Activated CD4-positive, alpha-beta memory T cell treated with anti-CD3 and anti-CD28 coated beads, Interleukin-2, amount 10 ng/mL, durations not matched to agents 7 days and 5 days (primary cell): ENCODE results near the gene DNAJC13. TPM values are rescaled to one million over a fixed set of nuclear protein-coding genes. Genes with fewer than 3 reads are reported as not detected.
"Not testable (repeated sequence)": the region's sequence is repeated elsewhere in the genome, so short reads cannot be mapped to it uniquely, and the experiment has no call there.

Experiments
- CTCF ChIA-PET: fragments of 350-600 bp; sonication (Branson Sonifier 250); formaldehyde crosslinking; loops from one replicate; lab custom pipeline; 2021; ENCODE audit warnings: antibody characterized with exemption, inconsistent platforms; lab: Charles Lee
- POLR2A ChIA-PET: fragments of 350-600 bp; sonication (Branson Sonifier 250); formaldehyde crosslinking; loops from one replicate; lab custom pipeline; 2021; ENCODE audit warnings: antibody characterized with exemption; lab: Charles Lee
- DNase-seq: peaks from one replicate; pipeline ENCODE4 v3.0.0-alpha.2; 2020
- H3K27ac Mint-ChIP-seq: one replicate; pipeline ENCODE4 v1.8.0; 2021; ENCODE audit warnings: mild to moderate bottlenecking, mixed read lengths
- H3K27me3 Mint-ChIP-seq: one replicate; pipeline ENCODE4 v1.8.0; 2021; ENCODE audit warnings: mixed read lengths
- H3K36me3 Mint-ChIP-seq: one replicate; pipeline ENCODE4 v1.8.0; 2021; ENCODE audit warnings: low read depth, mixed read lengths
- H3K4me1 Mint-ChIP-seq: one replicate; pipeline ENCODE4 v1.8.0; 2021; ENCODE audit warnings: mixed read lengths
- H3K4me3 Mint-ChIP-seq: one replicate; pipeline ENCODE4 v1.8.0; 2021; ENCODE audit warnings: mild to moderate bottlenecking, mixed read lengths
- H3K9me3 Mint-ChIP-seq: one replicate; pipeline ENCODE4 v1.8.0; 2021; ENCODE audit warnings: mixed read lengths
- total RNA-seq, 2 experiments: library from RNA; stranded (reverse); gene quantifications; one replicate each; pipeline ENCODE4 v1.2.3, GENCODE V29; 2021

The DNAJC13 gene, protein sequence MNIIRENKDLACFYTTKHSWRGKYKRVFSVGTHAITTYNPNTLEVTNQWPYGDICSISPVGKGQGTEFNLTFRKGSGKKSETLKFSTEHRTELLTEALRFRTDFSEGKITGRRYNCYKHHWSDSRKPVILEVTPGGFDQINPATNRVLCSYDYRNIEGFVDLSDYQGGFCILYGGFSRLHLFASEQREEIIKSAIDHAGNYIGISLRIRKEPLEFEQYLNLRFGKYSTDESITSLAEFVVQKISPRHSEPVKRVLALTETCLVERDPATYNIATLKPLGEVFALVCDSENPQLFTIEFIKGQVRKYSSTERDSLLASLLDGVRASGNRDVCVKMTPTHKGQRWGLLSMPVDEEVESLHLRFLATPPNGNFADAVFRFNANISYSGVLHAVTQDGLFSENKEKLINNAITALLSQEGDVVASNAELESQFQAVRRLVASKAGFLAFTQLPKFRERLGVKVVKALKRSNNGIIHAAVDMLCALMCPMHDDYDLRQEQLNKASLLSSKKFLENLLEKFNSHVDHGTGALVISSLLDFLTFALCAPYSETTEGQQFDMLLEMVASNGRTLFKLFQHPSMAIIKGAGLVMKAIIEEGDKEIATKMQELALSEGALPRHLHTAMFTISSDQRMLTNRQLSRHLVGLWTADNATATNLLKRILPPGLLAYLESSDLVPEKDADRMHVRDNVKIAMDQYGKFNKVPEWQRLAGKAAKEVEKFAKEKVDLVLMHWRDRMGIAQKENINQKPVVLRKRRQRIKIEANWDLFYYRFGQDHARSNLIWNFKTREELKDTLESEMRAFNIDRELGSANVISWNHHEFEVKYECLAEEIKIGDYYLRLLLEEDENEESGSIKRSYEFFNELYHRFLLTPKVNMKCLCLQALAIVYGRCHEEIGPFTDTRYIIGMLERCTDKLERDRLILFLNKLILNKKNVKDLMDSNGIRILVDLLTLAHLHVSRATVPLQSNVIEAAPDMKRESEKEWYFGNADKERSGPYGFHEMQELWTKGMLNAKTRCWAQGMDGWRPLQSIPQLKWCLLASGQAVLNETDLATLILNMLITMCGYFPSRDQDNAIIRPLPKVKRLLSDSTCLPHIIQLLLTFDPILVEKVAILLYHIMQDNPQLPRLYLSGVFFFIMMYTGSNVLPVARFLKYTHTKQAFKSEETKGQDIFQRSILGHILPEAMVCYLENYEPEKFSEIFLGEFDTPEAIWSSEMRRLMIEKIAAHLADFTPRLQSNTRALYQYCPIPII (N-terminal part only)
- total RNA-seq: 10 to 100 TPM; 31.0 to 36.7 TPM

DNA sequence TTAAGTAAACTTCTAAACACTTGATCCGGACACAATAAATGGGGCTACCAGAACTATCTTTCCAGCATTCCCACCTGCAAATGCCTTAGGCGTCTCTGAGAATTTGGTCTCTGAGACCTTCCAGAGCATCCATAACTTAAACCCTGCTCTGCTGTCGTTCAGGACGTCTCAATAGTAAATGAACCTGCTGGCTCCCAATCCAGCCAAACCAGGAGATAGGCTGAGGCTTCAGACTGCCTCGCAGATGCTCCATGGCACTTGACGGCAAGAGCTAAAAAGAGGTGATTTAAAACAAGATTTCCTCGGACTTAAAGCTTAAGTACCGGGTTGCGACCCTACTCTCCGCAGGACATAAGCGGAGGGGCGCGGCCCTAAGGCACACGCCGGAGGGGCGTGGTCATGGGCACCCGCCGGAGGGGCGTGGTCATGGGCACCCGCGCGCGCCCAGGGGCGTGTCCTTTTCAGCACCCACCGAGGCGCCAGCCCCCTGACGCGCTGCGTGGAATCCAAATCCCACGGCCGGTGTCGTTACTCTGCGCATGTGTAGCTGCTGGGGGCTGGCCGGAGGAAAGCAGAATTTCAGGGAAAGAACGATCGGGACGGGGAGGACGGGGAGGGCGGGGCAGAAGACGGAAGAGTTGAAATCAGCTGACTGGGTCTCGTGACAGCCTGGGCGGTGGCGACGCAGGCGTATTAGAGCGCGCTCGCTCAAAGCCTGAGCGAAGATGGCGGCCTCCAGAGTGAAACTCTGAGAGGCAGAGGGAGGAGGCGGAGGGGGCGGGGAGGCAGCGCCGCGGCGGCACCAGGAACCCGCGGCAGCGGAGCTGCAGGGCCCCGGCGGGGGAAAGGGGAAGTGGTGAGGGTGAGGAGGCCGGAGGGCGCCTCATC lies at the start of gene DNAJC13:
DNAJC13 (plus strand) TSS at position 696 of the 888 bp plus-strand sequence. CDS start 17,049 bp downstream, outside the sequence.
- peak within 1 kb of the TSS; percentile 99 for H3K4me3 Mint-ChIP-seq
- CTCF ChIA-PET: interaction anchor here (1.1 to 2.1 kb wide), 3 partner anchors 17 to 130 kb away, joined by 3 to 9 read pairs (median 3); no protein-coding TSS in a partner anchor
- peak; percentile 93 for DNase-seq
- H3K36me3 Mint-ChIP-seq: peaks cover 8% of the 10 kb centered on the region
- peaks cover 34% of the 10 kb centered on the region for H3K4me1 Mint-ChIP-seq
- H3K9me3 Mint-ChIP-seq: no peaks in the 10 kb centered on the region
- H3K27ac Mint-ChIP-seq: peak within 1 kb of the TSS; percentile 95
- H3K27me3 Mint-ChIP-seq: no peaks in the 10 kb centered on the region
- POLR2A ChIA-PET: interaction anchor here (0.8 to 2.2 kb wide), 19 partner anchors 10 to 1391 kb away, joined by 3 to 15 read pairs (median 3); partner anchors contain the start of genes ACAD11, ASTE1, CDV3 and NEK11

DNA sequence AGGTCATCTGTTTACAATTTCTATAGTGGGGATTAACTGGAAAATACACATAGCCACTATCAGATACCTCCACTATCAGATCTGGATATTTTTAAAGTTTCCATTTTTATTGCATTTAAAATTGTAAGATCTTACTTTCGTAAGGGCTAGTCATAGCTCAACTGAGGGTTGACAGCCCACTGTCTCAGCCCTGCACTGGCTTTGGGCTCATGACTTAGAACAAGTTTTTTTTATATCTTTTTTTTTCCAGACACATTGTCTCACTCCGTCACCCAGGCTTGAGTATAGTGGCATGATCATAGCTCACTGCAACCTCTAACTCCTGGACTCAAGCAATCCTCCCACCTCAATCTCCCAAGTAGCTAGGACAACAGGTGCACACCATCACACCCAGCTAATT lies 48.8 kb upstream of the DNAJC13 start:
- Mint-ChIP-seq H3K27ac (no peak overlapping the region), H3K9me3 (no peaks in the 10 kb centered on the region), H3K36me3 (no peaks in the 10 kb centered on the region), H3K27me3 (peaks cover 5% of the 10 kb centered on the region), H3K4me1 (no peaks in the 10 kb centered on the region), H3K4me3 (no peak overlapping the region)
- CTCF ChIA-PET: no interaction called here
- no peak for DNase-seq
- POLR2A ChIA-PET: no interaction called here

DNA sequence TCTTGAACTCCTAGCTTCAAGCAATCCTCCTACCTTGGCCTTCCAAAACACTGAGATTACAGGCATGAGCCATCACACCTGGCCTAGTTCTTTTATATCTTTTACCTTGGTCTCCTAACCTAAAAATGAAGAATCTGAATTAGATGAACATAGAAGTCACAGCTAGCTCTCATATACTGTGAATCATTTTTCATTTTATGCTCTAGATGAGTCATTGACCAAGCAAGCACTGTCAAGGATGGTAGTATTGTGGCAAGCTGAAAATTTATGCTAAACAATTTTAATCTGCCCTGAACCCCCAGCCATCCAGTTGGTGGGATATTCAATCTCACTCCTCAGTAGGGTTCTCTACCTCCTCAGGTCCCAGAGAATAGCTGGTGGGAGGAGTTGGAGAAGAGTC lies 48.3 kb upstream of the DNAJC13 start:
- H3K4me1 Mint-ChIP-seq: no peaks in the 10 kb centered on the region
- H3K4me3 Mint-ChIP-seq: no peak overlapping the region

DNA sequence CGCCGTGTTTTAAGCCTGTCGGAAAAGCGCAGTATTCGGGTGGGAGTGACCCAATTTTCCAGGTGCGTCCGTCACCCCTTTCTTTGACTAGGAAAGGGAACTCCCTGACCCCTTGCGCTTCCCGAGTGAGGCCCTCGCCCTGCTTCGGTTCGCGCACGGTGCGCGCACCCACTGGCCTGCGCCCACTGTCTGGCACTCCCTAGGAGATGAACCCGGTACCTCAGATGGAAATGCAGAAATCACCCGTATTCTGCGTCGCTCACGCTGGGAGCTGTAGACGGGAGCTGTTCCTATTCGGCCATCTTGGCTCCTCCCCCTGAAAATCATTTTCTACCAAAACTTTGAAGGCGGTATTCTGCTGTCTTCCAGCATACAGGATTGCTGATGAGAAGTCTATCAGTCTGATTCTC lies 40.4 kb upstream of the DNAJC13 start:
- H3K27ac Mint-ChIP-seq, H3K4me1 Mint-ChIP-seq, H3K27me3 Mint-ChIP-seq, H3K36me3 Mint-ChIP-seq, DNase-seq, H3K9me3 Mint-ChIP-seq, CTCF ChIA-PET, H3K4me3 Mint-ChIP-seq, POLR2A ChIA-PET: not testable (repeated sequence)

More for the DNA sequence above, 48.3 kb upstream of the DNAJC13 start:
- DNase-seq: no peak
- no peaks in the 10 kb centered on the region for H3K36me3 Mint-ChIP-seq
- ChIA-PET POLR2A (no interaction called here), CTCF (no interaction called here)
- H3K27me3 Mint-ChIP-seq: peaks cover 5% of the 10 kb centered on the region
- H3K27ac Mint-ChIP-seq: no peak overlapping the region
- H3K9me3 Mint-ChIP-seq: no peaks in the 10 kb centered on the region

DNA sequence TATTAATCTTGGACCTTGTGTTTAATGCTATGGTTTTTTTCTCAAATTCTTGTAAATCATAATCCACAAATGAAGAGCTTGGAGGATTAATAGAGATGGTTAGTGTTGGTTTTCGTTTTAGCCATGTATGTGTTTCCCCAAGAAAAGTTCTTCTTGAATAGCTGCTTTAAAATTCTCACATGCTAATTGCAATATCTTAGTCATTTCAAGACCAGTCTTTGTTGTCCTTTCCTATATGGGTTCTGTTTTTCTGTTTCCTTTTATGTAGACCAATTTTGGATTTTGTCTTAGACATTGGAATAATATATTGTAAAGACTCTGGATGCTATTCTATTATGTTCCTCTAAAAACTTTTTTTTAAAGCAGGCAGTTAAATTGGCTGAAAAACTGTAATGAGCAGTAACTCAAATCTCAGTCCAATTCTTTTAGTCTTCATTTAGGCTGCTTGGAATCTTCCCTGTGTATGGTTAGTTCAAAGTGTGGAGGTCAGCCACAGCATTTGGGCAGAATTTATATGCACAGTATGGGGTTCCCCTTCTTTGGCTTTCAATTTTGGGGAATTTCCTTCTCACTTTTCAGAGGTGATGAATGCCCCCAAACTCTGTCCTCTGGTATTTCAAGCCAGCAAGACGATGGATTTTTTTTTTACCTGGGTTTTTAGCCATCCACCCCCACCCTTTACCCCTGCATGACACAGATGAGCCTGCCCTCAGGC lies 39.1 kb upstream of the DNAJC13 start:
- Mint-ChIP-seq H3K27ac (no peak overlapping the region), H3K36me3 (no peaks in the 10 kb centered on the region)
- POLR2A ChIA-PET: no interaction called here

DNA sequence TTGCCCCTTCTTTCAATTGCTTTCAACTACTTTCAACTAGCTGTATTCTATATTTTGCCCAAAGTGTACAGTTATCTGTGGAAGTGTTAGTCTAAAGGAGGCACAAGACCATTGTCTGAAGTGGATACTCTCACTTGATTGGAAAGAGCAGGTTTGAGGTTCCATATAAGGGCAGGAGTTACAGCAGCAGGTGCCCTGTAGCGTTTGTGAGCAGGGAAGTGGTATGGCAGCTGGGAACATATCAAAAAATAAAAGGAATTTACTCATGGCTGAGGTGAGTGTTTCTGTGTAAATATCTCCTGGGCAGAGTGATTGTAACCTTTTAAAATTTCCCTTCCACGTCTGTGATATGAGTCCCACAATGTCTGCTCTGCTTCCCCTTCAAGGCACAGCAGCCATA lies 38.5 kb upstream of the DNAJC13 start:
- H3K9me3 Mint-ChIP-seq: no peaks in the 10 kb centered on the region
- H3K27me3 Mint-ChIP-seq: peaks cover 6% of the 10 kb centered on the region
- H3K4me3 Mint-ChIP-seq: no peak overlapping the region
- H3K36me3 Mint-ChIP-seq: no peaks in the 10 kb centered on the region
- H3K4me1 Mint-ChIP-seq: no peaks in the 10 kb centered on the region
- ChIA-PET CTCF (no interaction called here), POLR2A (no interaction called here)
- no peak for DNase-seq
- no peak overlapping the region for H3K27ac Mint-ChIP-seq

More for the DNA sequence above, 39.1 kb upstream of the DNAJC13 start:
- Mint-ChIP-seq H3K4me1 (no peaks in the 10 kb centered on the region), H3K27me3 (peaks cover 6% of the 10 kb centered on the region), H3K9me3 (no peaks in the 10 kb centered on the region), H3K4me3 (no peak overlapping the region)
- DNase-seq: no peak
- CTCF ChIA-PET: no interaction called here

DNA sequence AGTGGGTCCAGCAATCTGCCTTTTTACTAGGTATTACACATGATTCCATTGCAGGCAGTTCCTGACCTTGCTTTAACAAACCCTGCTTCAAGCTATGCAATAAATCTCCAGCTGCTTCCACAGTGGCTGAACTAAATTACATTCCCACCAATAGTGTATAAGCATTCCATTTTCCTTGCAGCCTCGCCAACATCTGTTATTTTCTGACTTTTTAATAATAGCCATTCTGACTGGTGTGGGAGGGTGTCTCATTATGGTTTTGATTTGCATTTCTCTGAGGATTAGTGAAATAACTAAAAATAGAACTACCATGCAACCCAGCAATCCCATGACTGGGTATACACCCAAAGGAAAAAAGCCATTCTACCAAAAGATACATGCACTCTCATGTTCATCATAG lies 36.4 kb upstream of the DNAJC13 start:
- Mint-ChIP-seq H3K27ac (no peak overlapping the region), H3K27me3 (peaks cover 6% of the 10 kb centered on the region), H3K4me3 (no peak overlapping the region), H3K9me3 (no peaks in the 10 kb centered on the region), H3K36me3 (no peaks in the 10 kb centered on the region), H3K4me1 (no peaks in the 10 kb centered on the region)
- no peak for DNase-seq
- POLR2A ChIA-PET: no interaction called here
- CTCF ChIA-PET: no interaction called here

DNA sequence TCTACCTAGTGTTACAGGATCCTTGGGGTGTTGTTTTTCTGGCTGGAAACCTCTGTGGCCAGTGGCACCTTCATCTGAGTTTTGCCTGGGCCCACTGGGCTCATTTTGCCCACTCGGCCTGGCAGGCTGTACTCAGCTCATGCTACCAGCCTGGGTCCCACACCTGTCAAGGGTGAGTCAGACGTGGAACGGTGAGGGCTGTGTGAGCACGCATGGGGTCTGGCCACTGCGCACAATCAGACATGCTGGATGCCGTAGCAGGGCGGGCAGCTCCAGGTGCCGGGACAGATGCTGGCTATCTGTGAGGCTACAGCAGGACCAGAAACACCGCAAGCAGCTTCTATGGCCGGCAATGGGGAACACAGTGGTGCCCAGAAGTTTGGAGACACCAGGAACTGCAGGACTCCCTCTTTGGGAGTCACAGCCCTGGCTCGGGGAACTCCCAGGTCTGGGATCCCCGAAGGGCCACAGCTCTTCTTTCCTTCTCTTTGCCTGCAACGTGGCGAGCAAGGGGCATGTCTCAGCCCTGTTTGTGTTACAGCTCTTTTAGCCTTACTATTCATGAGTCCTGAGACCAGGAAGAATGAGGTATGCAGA lies 35.9 kb upstream of the DNAJC13 start:
- DNase-seq: no peak
- Mint-ChIP-seq H3K4me1 (no peaks in the 10 kb centered on the region), H3K27me3 (peaks cover 6% of the 10 kb centered on the region), H3K27ac (no peak overlapping the region), H3K36me3 (no peaks in the 10 kb centered on the region), H3K4me3 (no peak overlapping the region), H3K9me3 (no peaks in the 10 kb centered on the region)
- ChIA-PET CTCF (no interaction called here), POLR2A (no interaction called here)

DNA sequence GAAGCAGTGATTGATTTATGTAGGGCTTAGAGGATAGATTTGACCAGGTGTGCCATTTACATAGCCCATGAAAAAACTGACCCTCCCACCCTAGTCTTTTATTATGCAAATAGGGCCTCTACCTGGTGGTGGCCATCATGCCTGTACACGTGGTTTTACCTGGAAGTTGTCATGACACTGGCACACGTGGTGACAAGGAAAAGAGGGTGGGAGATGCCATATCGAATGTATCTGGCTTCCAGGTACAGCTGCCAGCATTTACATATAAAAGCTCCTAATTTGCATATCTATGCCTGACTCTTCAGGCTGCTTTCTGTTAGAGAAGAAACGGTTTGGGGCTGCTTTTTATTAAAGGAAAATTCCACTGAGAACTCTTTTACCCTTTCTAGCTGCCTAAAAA lies 35.0 kb upstream of the DNAJC13 start:
- H3K9me3 Mint-ChIP-seq: no peaks in the 10 kb centered on the region
- no peak overlapping the region for H3K4me3 Mint-ChIP-seq
- H3K27ac Mint-ChIP-seq: no peak overlapping the region
- no peak for DNase-seq
- ChIA-PET CTCF (no interaction called here), POLR2A (no interaction called here)
- H3K27me3 Mint-ChIP-seq: peaks cover 6% of the 10 kb centered on the region
- no peaks in the 10 kb centered on the region for H3K36me3 Mint-ChIP-seq
- no peaks in the 10 kb centered on the region for H3K4me1 Mint-ChIP-seq

DNA sequence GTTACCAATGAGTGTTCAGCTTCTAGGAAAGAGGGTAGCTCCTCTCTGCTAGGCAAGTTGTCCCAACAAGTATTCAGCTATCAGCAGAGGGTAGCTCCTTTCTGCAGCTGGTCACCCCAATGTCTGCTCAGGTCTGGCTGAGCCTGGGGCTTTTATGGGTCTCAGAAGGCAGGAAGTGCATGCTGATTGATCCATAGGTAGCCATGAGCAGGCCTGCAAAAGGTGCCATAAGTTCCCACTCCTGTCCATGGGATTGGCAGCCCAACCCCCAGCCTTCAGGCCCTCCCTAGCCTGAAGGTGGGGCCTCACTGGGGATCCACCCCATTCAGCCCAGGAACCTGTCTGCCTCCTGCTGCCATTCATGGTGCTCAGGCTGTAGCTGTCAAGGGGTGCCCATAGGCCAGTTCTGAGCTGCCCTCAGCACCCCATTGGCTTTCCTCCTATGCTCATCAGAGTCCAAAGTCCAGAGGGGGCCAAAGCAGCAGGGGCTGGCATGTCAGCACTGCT lies 34.6 kb upstream of the DNAJC13 start:
- H3K27me3 Mint-ChIP-seq: peaks cover 6% of the 10 kb centered on the region
- ChIA-PET POLR2A (no interaction called here), CTCF (no interaction called here)
- no peak overlapping the region for H3K27ac Mint-ChIP-seq
- DNase-seq: no peak
- no peaks in the 10 kb centered on the region for H3K4me1 Mint-ChIP-seq
- no peak overlapping the region for H3K4me3 Mint-ChIP-seq
- H3K36me3 Mint-ChIP-seq: no peaks in the 10 kb centered on the region
- H3K9me3 Mint-ChIP-seq: no peaks in the 10 kb centered on the region

DNA sequence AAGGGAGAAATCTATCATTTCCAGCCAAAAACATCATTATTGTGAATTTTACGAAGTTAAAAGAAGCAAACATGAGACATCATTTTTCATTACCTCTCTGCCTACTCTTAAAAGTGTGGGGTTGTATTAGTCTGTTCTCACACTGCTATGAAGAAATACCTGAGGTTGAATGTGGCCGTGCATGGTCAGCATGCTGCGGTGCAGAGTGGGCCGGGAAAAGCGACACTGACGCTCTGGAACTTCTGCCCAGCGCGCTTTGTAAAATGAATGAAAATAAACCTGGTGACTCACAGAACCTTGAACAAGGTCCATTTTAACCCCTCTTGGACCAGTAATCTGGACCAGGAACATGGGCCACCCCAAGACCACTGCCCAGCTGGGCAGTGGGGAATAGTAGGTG lies 31.0 kb upstream of the DNAJC13 start:
- Mint-ChIP-seq H3K27ac (no peak overlapping the region), H3K27me3 (peaks cover 1% of the 10 kb centered on the region), H3K36me3 (no peaks in the 10 kb centered on the region), H3K4me1 (no peaks in the 10 kb centered on the region), H3K4me3 (no peak overlapping the region), H3K9me3 (no peaks in the 10 kb centered on the region)
- POLR2A ChIA-PET: no interaction called here
- CTCF ChIA-PET: no interaction called here
- no peak for DNase-seq
